ENCODE results near the gene EFTUD2. TPM values are rescaled to one million over a fixed set of nuclear protein-coding genes. Genes with fewer than 3 reads are reported as not detected.

Gene EFTUD2
- total and polyA plus RNA-seq, 8 donors = 15.9 to 176 (median 81.8) TPM

DNA sequence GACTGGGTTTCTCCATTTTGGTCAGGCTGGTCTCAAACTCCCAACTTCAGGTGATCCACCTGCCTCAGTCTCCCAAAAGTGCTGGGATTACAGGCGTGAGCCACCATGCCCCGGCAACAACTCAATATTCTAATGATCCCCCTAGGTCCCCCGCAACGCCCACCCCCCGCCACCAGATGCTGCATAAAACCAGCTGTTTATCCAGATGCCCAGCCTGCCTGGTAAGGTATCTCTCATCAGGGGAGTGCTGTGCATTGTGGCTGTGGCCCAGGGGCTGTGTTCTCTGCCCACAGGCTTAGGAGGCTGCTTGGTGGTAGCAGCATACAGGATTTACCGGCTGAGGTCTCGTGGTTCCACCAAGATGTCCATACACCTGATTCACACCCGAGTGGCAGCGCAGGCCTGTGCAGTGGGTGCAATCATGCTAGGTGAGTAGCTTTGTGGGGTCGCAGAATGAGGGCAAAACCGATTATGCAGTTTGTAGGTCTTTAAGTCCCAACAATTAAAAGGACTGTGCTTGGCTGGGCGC is 50.2 kb downstream of the EFTUD2 start:
- H3K36me3 ChIP-seq = peaks cover 34 to 52% (median 48%) of the 10 kb centered on the region in 4 donors
- H3K27me3 ChIP-seq = no peaks in the 10 kb centered on the region
- TF ChIP-seq POLR2A (IDR thresholded peaks at IDR 0.05) (no peak), EP300 (IDR thresholded peaks at IDR 0.05) (no peak), POLR2AphosphoS5 (IDR thresholded peaks at IDR 0.05) (no peak)
- TF ChIP-seq, protein P1, sequence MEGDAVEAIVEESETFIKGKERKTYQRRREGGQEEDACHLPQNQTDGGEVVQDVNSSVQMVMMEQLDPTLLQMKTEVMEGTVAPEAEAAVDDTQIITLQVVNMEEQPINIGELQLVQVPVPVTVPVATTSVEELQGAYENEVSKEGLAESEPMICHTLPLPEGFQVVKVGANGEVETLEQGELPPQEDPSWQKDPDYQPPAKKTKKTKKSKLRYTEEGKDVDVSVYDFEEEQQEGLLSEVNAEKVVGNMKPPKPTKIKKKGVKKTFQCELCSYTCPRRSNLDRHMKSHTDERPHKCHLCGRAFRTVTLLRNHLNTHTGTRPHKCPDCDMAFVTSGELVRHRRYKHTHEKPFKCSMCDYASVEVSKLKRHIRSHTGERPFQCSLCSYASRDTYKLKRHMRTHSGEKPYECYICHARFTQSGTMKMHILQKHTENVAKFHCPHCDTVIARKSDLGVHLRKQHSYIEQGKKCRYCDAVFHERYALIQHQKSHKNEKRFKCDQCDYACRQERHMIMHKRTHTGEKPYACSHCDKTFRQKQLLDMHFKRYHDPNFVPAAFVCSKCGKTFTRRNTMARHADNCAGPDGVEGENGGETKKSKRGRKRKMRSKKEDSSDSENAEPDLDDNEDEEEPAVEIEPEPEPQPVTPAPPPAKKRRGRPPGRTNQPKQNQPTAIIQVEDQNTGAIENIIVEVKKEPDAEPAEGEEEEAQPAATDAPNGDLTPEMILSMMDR (IDR thresholded peaks at IDR 0.05) = no peak
- no peak for DNase-seq
- H3K9me3 ChIP-seq = no peaks in the 10 kb centered on the region
- intact Hi-C loops (cut with DNase I; ENCODE audit: low total_unique reads) = no loop called here
- no peak overlapping the region for H3K4me3 ChIP-seq
- peaks cover 0 to 7% (median 0%) of the 10 kb centered on the region in 4 donors for H3K4me1 ChIP-seq
- H3K27ac ChIP-seq = no peak overlapping the region
- 88 to 93% (median 92%) methylated on average over 11 to 12 of the region's 12 CpGs for WGBS, 5 donors

DNA sequence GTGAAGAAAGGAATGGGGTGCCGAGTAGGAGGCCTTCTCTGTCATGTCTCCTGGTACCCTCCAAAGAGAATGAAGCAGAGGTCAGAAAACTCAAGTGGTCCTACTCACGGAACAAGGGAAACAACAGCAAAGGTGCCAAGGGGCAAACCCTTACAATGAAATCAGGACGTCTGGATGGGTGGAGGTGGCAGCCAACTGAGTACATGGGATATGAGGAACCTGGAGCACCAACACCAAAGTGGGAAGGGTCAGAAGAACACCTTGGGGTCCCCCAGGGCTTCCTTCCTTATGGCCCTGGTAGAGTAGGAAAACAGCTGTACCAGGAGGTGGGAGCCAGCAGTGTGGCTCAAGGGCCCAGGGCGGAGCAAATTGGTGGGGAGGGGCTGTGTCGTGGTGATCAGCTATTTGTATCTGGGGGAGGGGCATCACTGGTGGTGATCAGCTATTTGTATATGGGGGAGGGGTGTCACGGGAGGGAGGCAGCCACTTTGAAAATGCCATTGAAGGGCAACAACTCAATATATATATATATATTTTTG is 50.9 kb downstream of the EFTUD2 start:
- H3K36me3 ChIP-seq = peaks cover 27 to 45% (median 41%) of the 10 kb centered on the region in 4 donors
- intact Hi-C loops (cut with DNase I; ENCODE audit: low total_unique reads) = no loop called here
- 51 to 67% (median 57%) methylated on average over 6 of the region's 6 CpGs for WGBS, 5 donors
- no peaks in the 10 kb centered on the region for H3K9me3 ChIP-seq
- no peak for DNase-seq
- TF ChIP-seq POLR2AphosphoS5 (IDR thresholded peaks at IDR 0.05) (no peak), POLR2A (IDR thresholded peaks at IDR 0.05) (no peak), EP300 (IDR thresholded peaks at IDR 0.05) (no peak)
- TF ChIP-seq, protein P1 (IDR thresholded peaks at IDR 0.05) = no peak
- peak overlapping the region in 1 of 5 donors; percentile 14 for H3K27ac ChIP-seq
- H3K4me1 ChIP-seq = peaks cover 0 to 9% (median 0%) of the 10 kb centered on the region in 4 donors
- no peak overlapping the region for H3K4me3 ChIP-seq
- H3K27me3 ChIP-seq = no peaks in the 10 kb centered on the region

DNA sequence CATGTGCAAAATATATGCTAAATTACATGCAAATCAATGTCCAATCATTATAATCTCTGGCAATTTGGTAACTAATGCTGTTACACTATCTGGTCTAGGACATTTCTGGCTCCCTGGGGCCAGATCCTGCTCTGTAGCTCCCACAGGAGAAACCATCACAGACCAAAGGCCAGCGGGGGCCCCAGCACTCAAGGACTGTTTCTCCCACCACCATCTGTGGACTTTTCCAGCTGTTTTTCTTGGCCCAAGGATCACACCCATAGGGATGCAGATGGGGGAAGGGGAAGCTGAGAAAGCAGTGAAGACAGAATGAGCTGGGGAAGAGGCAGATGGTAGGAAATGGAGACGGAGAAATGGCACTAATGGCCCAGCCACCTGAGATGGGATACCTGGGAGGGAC is 51.7 kb downstream of the EFTUD2 start, which contains the start of gene HIGD1B:
HIGD1B (plus strand) TSS at position 298 of the 400 bp plus-strand sequence. CDS start 270 bp downstream, outside the sequence.
- DNase-seq = peak in 1 of 2 donors; percentile 56
- no peak within 1 kb of the TSS for H3K4me3 ChIP-seq
- H3K36me3 ChIP-seq = peaks cover 20 to 37% (median 33%) of the 10 kb centered on the region in 4 donors
- TF ChIP-seq, protein P1 (IDR thresholded peaks at IDR 0.05) = no peak
- no peak for TF ChIP-seq EP300 (IDR thresholded peaks at IDR 0.05)
- no peak for TF ChIP-seq POLR2AphosphoS5 (IDR thresholded peaks at IDR 0.05)
- TF ChIP-seq POLR2A (IDR thresholded peaks at IDR 0.05) = no peak
- H3K27ac ChIP-seq = peak within 1 kb of the TSS in 1 of 5 donors; percentile 14
- H3K9me3 ChIP-seq = no peaks in the 10 kb centered on the region
- H3K4me1 ChIP-seq = peaks cover 0 to 9% (median 0%) of the 10 kb centered on the region in 4 donors
- intact Hi-C loops (cut with DNase I; ENCODE audit: low total_unique reads) = no loop called here
- H3K27me3 ChIP-seq = no peaks in the 10 kb centered on the region
- WGBS, 5 donors = 61 to 81% (median 72%) methylated on average over 2 of the region's 2 CpGs

DNA sequence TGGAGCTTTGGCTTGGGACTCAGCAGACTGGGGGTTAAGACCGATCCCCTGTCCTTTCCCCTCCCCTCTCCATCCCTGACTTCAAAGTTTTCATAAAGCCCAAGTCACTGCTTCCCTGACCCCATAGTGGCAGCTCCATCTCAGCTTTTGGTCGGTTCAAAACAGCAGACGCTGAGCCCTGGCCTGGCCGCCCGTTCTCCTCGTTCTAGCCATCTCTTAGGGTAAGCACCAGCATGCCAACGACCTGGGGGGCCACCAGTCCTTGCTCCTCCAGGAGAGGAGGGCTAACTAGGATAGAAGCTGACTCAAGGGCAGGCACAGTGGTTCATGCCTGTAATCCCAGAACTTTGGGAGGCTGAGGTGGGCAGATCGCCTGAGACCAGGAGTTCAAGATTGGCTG is 53.0 kb downstream of the EFTUD2 start:
- TF ChIP-seq POLR2A (IDR thresholded peaks at IDR 0.05) (no peak), POLR2AphosphoS5 (IDR thresholded peaks at IDR 0.05) (no peak), EP300 (IDR thresholded peaks at IDR 0.05) (no peak)
- TF ChIP-seq, protein P1 (IDR thresholded peaks at IDR 0.05) = no peak
- 72 to 80% (median 77%) methylated on average over 8 of the region's 8 CpGs for WGBS, 5 donors
- peaks cover 0 to 13% (median 0%) of the 10 kb centered on the region in 4 donors for H3K4me1 ChIP-seq
- H3K27me3 ChIP-seq = no peaks in the 10 kb centered on the region
- H3K9me3 ChIP-seq = no peaks in the 10 kb centered on the region
- intact Hi-C loops (cut with DNase I; ENCODE audit: low total_unique reads) = no loop called here
- no peak overlapping the region for H3K27ac ChIP-seq
- H3K36me3 ChIP-seq = peaks cover 6 to 24% (median 19%) of the 10 kb centered on the region in 4 donors
- no peak overlapping the region for H3K4me3 ChIP-seq
- no peak for DNase-seq

Measured in stomach (tissue), 9 donors.